ENCODE results near the gene FATE1.

Gene FATE1

GRCh38 chrX:151704041-151704663, 11.7 kb upstream of the FATE1 start:
- no peak for DNase-seq

GRCh38 chrX:151708821-151709220, 7.0 kb upstream of the FATE1 start:
- DNase-seq: no peak

- DNase-seq: no peak
These were observed 5.4 kb upstream of the FATE1 start for GRCh38 chrX:151710457-151710856.

GRCh38 chrX:151711154-151711553, 4.7 kb upstream of the FATE1 start:
- no peak for DNase-seq

- DNase-seq: no peak
These were observed 4.0 kb upstream of the FATE1 start for GRCh38 chrX:151711787-151712186.

GRCh38 chrX:151712253-151712652, 3.6 kb upstream of the FATE1 start:
- no peak for DNase-seq

GRCh38 chrX:151713849-151714248, 2.0 kb upstream of the FATE1 start:
- DNase-seq: no peak

GRCh38 chrX:151714362-151714761, 1.5 kb upstream of the FATE1 start:
- no peak for DNase-seq

GRCh38 chrX:151722241-151722846, 6.5 kb downstream of the FATE1 start:
- DNase-seq: peak; percentile 2

GRCh38 chrX:151723156-151723760, 7.4 kb downstream of the FATE1 start:
- DNase-seq: no peak

- DNase-seq: no peak
These were observed 8.9 kb downstream of the FATE1 start for GRCh38 chrX:151724563-151725337.

- DNase-seq: no peak
These were observed 9.4 kb downstream of the FATE1 start for GRCh38 chrX:151725338-151725614.

- no peak for DNase-seq
These were observed 10.9 kb downstream of the FATE1 start for GRCh38 chrX:151726751-151727150.

GRCh38 chrX:151727346-151727745, 11.5 kb downstream of the FATE1 start:
- DNase-seq: no peak

- no peak for DNase-seq
These were observed 13.4 kb downstream of the FATE1 start for GRCh38 chrX:151729056-151729725.

- DNase-seq: no peak
These were observed 18.6 kb downstream of the FATE1 start, which contains the start of gene CNGA2 for GRCh38 chrX:151734446-151734845. Gene CNGA2, plus strand, starts transcription at chrX:151734746. Its CDS starts 3,738 bp downstream, at chrX:151738484.

- no peak for DNase-seq
These were observed 19.4 kb downstream of the FATE1 start for GRCh38 chrX:151735219-151735618.

- DNase-seq: no peak
These were observed 20.9 kb downstream of the FATE1 start for GRCh38 chrX:151736685-151737084.

GRCh38 chrX:151737494-151737893, 21.7 kb downstream of the FATE1 start:
- no peak for DNase-seq

GRCh38 chrX:151738751-151739150, 22.9 kb downstream of the FATE1 start:
- no peak for DNase-seq

- DNase-seq: no peak
These were observed 25.8 kb downstream of the FATE1 start for GRCh38 chrX:151741606-151742005.

- DNase-seq: no peak
These were observed 26.5 kb downstream of the FATE1 start for GRCh38 chrX:151742311-151742710.
